GM21576 (cell line): Measurements from ENCODE around the gene ZNF185.
A peak's percentile ranks its signal among the peaks of the same experiment; 100 is the strongest.

Source experiments
- ATAC-seq: cut with Tn5 transposase; IDR thresholded peaks from one replicate; pipeline ENCODE4 v1.9.1; 2021; ENCODE audit warnings: mild to moderate bottlenecking, moderate library complexity; ENCODE audit not compliant: unreplicated experiment

ZNF185 gene

GRCh38 chrX:152895121-152895520 lies 2.7 kb upstream of the ZNF185 start:
- no peak for ATAC-seq

- no peak for ATAC-seq
These were observed 2.0 kb upstream of the ZNF185 start for GRCh38 chrX:152895724-152896420.

- ATAC-seq = no peak
These were observed 1.4 kb upstream of the ZNF185 start for GRCh38 chrX:152896450-152896849.

- ATAC-seq = no peak
These were observed 575 bp downstream of the ZNF185 start for GRCh38 chrX:152898442-152898841.

GRCh38 chrX:152899111-152899873 lies 1.4 kb downstream of the ZNF185 start:
- ATAC-seq = no peak

- ATAC-seq = no peak
These were observed 2.2 kb downstream of the ZNF185 start for GRCh38 chrX:152899874-152900719.

- ATAC-seq = no peak
These were observed 3.1 kb downstream of the ZNF185 start for GRCh38 chrX:152900937-152901445.

- no peak for ATAC-seq
These were observed 4.1 kb downstream of the ZNF185 start for GRCh38 chrX:152901816-152902501.

- ATAC-seq = no peak
These were observed 4.6 kb downstream of the ZNF185 start for GRCh38 chrX:152902502-152902820.

- no peak for ATAC-seq
These were observed 5.7 kb downstream of the ZNF185 start for GRCh38 chrX:152903589-152903988.

- ATAC-seq = no peak
These were observed 6.5 kb downstream of the ZNF185 start for GRCh38 chrX:152904151-152905080.

- no peak for ATAC-seq
These were observed 7.2 kb downstream of the ZNF185 start for GRCh38 chrX:152905081-152905420.

GRCh38 chrX:152907084-152907651 lies 9.3 kb downstream of the ZNF185 start:
- ATAC-seq = no peak

GRCh38 chrX:152908486-152908885 lies 10.6 kb downstream of the ZNF185 start:
- no peak for ATAC-seq

- peak; percentile 61 for ATAC-seq
These were observed 12.2 kb downstream of the ZNF185 start for GRCh38 chrX:152910018-152910417.

GRCh38 chrX:152912106-152912505 lies 14.2 kb downstream of the ZNF185 start:
- ATAC-seq = no peak

GRCh38 chrX:152912641-152913040 lies 14.8 kb downstream of the ZNF185 start:
- ATAC-seq = no peak

GRCh38 chrX:152913346-152913745 lies 15.5 kb downstream of the ZNF185 start:
- ATAC-seq = no peak

GRCh38 chrX:152913910-152914309 lies 16.0 kb downstream of the ZNF185 start:
- no peak for ATAC-seq
